ENCODE results near the gene RIPOR2.

DNA sequence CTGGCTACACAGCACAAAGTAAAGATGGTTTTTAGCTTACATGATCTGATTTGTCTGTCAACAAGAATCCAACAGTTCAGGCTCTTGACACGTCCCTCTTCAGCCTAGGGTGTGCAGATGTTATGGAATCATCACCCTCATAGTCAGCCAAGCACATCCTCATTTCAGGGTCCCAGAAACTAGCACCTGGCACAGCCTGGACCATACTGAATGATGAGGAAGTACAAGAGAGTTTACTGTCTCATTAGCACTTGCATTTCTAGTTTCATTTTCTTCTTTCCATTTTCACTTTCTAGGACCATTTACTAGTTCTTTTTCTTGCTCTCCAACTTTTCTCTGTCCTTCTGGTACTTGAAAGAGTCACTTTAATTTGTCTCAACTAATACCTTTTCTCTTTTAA, 6.5 kb downstream of the RIPOR2 start:
- no peak for TF ChIP-seq GATA3 (IDR thresholded peaks at IDR 0.05; ENCODE audit: low read depth, low read length)
- TF ChIP-seq GATA2 (IDR thresholded peaks at IDR 0.05; ENCODE audit: low read depth, low read length), result no peak

Measured in SH-SY5Y (cell line).